Activated CD4-positive, alpha-beta memory T cell treated with anti-CD3 and anti-CD28 coated beads, Interleukin-2, amount 10 ng/mL, durations not matched to agents 7 days and 5 days (primary cell): ENCODE measurements around the gene HEYL. TPM values are rescaled to one million over a fixed set of nuclear protein-coding genes. Genes with fewer than 3 reads are reported as not detected.

Experiments used
- CTCF ChIA-PET: fragments of 350-600 bp; sonication (Branson Sonifier 250); formaldehyde crosslinking; loops from one replicate; lab custom pipeline; 2021; ENCODE audit warnings: antibody characterized with exemption, inconsistent platforms; lab: Charles Lee
- POLR2A ChIA-PET: fragments of 350-600 bp; sonication (Branson Sonifier 250); formaldehyde crosslinking; loops from one replicate; lab custom pipeline; 2021; ENCODE audit warnings: antibody characterized with exemption; lab: Charles Lee
- DNase-seq: peaks from one replicate; pipeline ENCODE4 v3.0.0-alpha.2; 2020
- H3K27ac Mint-ChIP-seq: one replicate; pipeline ENCODE4 v1.8.0; 2021; ENCODE audit warnings: mild to moderate bottlenecking, mixed read lengths
- H3K27me3 Mint-ChIP-seq: one replicate; pipeline ENCODE4 v1.8.0; 2021; ENCODE audit warnings: mixed read lengths
- H3K36me3 Mint-ChIP-seq: one replicate; pipeline ENCODE4 v1.8.0; 2021; ENCODE audit warnings: low read depth, mixed read lengths
- H3K4me1 Mint-ChIP-seq: one replicate; pipeline ENCODE4 v1.8.0; 2021; ENCODE audit warnings: mixed read lengths
- H3K4me3 Mint-ChIP-seq: one replicate; pipeline ENCODE4 v1.8.0; 2021; ENCODE audit warnings: mild to moderate bottlenecking, mixed read lengths
- H3K9me3 Mint-ChIP-seq: one replicate; pipeline ENCODE4 v1.8.0; 2021; ENCODE audit warnings: mixed read lengths
- total RNA-seq, 2 experiments: library from RNA; stranded (reverse); gene quantifications; one replicate each; pipeline ENCODE4 v1.2.3, GENCODE V29; 2021

The HEYL gene
- total RNA-seq, 2 experiments from 2014 or later = not detected

DNA sequence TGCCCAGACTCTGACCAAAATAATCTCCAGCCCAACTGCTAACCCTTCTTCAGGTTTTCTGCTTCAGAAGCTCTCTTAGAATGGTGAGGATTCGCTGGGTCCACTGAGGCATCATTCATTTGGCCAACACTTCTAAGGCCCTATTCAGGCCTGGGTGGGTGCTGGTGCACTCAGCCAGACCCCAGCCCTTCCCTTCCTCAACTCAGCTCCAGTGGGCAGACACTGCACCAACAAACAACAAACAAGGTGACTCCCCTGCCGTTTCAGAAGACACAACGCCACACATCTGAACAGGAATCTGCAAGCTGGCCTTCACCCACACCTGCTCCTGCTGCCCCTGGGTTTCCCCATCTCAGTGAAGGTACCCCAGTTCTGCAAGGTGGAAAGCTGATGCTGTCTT lies 6.0 kb downstream of the HEYL start:
- H3K9me3 Mint-ChIP-seq = no peaks in the 10 kb centered on the region
- peaks cover 5% of the 10 kb centered on the region for H3K4me1 Mint-ChIP-seq
- ChIA-PET CTCF (interaction anchor here (0.7 kb wide), 1 partner anchor 28 kb away, joined by 3 read pairs; no protein-coding TSS in a partner anchor), POLR2A (no interaction called here)
- no peak overlapping the region for H3K4me3 Mint-ChIP-seq
- DNase-seq = no peak
- H3K27ac Mint-ChIP-seq = no peak overlapping the region
- no peaks in the 10 kb centered on the region for H3K36me3 Mint-ChIP-seq
- peaks cover 49% of the 10 kb centered on the region for H3K27me3 Mint-ChIP-seq

DNA sequence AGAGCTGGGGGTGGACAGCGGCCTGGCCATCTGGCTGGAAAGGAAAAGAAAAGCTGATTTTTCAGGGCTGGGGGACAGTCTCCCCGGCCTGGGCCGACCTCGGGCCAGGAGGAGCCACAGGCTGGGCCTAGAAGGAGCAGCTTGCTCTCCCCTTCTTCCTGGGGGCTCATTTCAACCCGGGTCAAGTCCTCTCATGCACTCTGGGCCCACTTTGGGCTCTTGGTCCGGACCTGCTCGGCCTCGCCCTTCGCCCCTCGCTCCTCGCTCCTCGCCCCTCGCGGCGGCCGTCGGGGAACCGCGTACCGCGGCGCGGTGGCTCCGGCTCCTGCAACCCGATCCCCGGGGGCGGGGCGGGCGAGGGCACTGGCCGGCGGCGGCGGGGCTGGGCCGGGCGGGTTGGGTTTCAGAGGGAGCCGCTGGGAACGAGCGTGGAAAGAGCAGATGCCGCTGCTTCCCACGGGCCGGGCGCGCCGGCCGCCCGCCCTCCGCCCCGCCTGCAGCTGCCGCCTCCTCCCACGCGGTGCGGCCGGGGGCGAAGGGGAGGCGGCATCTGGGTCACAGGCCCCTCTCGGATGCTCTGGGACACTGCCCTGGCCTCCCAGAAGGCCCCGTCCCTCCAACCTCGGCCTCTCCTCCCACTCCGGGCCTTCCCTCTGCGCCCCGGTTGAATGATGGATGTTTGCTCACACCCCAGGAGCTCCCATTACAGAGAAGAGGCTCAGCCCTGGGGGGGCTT lies 6.6 kb downstream of the HEYL start:
- no peak for DNase-seq
- H3K27ac Mint-ChIP-seq = no peak overlapping the region
- peaks cover 5% of the 10 kb centered on the region for H3K4me1 Mint-ChIP-seq
- CTCF ChIA-PET = interaction anchor here (0.7 to 2.9 kb wide), 3 partner anchors 25 to 28 kb away, joined by 3 to 8 read pairs (median 4); no protein-coding TSS in a partner anchor
- no peak overlapping the region for H3K4me3 Mint-ChIP-seq
- POLR2A ChIA-PET = no interaction called here
- H3K9me3 Mint-ChIP-seq = no peaks in the 10 kb centered on the region
- H3K36me3 Mint-ChIP-seq = no peaks in the 10 kb centered on the region
- peaks cover 43% of the 10 kb centered on the region for H3K27me3 Mint-ChIP-seq

DNA sequence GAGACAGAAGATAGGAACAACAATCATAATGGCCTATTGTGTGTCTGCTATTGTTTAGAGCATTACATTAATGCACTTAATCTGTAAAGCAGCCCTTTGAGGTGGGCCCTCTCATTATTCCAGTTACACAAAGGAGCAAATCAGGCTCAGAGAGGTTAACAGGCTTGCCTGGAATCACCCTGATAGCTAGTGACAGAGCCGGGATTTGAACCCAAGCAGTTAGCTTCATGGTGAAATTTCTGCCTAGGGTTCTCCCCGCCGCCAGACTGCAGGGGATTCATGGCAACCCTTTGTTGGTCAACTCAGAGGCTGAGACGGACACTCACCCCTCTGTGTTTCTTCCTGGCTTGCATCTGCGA lies 7.1 kb downstream of the HEYL start:
- peaks cover 5% of the 10 kb centered on the region for H3K4me1 Mint-ChIP-seq
- peaks cover 38% of the 10 kb centered on the region for H3K27me3 Mint-ChIP-seq
- ChIA-PET CTCF (interaction anchor here (1.5 to 2.9 kb wide), 2 partner anchors 26 kb away, joined by 4 to 8 read pairs; no protein-coding TSS in a partner anchor), POLR2A (interaction anchor here (0.6 kb wide), 1 partner anchor 1333 kb away, joined by 3 read pairs; no protein-coding TSS in a partner anchor)
- H3K27ac Mint-ChIP-seq = no peak overlapping the region
- H3K36me3 Mint-ChIP-seq = no peaks in the 10 kb centered on the region
- H3K9me3 Mint-ChIP-seq = no peaks in the 10 kb centered on the region
- DNase-seq = no peak
- no peak overlapping the region for H3K4me3 Mint-ChIP-seq

DNA sequence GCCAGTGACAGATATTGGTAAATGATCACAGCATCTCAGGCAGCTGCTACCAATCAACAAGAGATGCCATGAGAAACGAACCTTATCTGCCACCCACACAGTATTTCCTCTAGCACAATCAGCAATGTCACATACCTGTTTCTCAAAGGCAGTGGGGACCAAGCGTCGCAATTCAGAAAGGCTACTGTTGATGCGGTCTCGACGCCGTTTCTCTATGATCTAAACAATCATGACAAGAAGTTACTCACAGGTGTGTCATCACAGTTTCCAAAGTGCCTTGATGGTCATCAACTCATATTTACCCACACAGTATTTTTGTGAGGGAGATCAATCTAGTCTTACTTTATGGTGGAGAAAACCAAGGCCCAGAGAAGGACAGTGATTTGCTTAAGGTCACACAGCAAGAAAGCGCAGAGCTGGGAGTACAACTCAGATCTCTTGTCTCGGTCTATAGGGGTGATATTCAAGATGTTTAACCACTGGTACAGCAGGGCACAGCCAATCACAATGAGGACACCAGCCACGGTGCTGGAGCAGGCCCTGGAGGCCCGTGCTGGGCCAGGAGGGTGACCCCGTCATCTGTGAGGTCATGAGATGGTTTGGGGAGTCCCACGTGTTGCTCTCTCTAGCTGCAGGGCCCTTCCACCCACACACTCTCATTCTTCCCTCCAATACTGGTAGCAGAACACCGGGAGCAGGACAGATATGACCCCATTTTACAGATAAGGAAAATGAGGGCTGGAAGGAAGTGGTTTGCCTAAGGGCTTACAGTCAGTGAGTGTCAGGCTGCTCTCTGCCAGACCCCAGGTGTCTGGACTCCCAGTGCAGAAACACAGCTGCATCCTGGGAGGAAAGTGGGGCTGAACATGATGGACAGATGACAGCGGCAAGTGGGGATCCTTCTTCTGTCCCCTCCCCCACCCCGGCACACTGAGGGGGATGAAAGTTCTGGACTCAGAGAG lies 7.8 kb downstream of the HEYL start:
- H3K4me3 Mint-ChIP-seq = no peak overlapping the region
- H3K27ac Mint-ChIP-seq = no peak overlapping the region
- H3K27me3 Mint-ChIP-seq = peaks cover 31% of the 10 kb centered on the region
- DNase-seq = no peak
- H3K36me3 Mint-ChIP-seq = no peaks in the 10 kb centered on the region
- peaks cover 5% of the 10 kb centered on the region for H3K4me1 Mint-ChIP-seq
- no peaks in the 10 kb centered on the region for H3K9me3 Mint-ChIP-seq
- CTCF ChIA-PET = interaction anchor here (1.5 to 2.9 kb wide), 2 partner anchors 25 to 26 kb away, joined by 4 to 8 read pairs; no protein-coding TSS in a partner anchor
- POLR2A ChIA-PET = interaction anchor here (0.6 kb wide), 1 partner anchor 1332 kb away, joined by 3 read pairs; no protein-coding TSS in a partner anchor

DNA sequence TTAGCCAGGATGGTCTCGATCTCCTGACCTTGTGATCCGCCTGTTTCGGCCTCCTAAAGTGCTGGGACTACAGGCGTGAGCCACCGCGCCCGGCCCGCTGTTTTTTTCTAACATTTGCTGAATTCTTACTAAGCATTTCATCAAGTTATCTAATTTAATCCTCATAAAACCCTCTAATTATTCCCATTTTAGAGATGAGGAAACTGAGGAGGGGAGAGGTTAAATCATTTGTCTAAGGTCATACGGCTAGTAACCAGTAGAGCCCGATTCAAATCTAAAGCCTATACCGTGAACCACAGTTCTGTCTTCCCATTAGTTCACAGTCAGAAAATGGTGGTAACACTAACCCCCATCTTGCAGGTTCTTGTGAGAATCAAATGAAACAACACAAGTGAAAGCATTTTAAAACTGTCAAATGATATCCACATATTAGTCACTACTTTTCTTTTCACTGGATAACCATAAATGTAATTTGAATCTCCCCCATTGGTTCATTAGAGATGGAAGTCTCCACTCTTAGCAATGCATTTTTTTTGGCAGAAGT lies 10.6 kb downstream of the HEYL start:
- DNase-seq = no peak
- Mint-ChIP-seq H3K4me3 (no peak overlapping the region), H3K27me3 (peaks cover 19% of the 10 kb centered on the region), H3K9me3 (no peaks in the 10 kb centered on the region), H3K27ac (no peak overlapping the region), H3K4me1 (peaks cover 5% of the 10 kb centered on the region), H3K36me3 (no peaks in the 10 kb centered on the region)
- CTCF ChIA-PET = interaction anchor here (1.4 kb wide), 1 partner anchor 23 kb away, joined by 6 read pairs; no protein-coding TSS in a partner anchor
- POLR2A ChIA-PET = no interaction called here

DNA sequence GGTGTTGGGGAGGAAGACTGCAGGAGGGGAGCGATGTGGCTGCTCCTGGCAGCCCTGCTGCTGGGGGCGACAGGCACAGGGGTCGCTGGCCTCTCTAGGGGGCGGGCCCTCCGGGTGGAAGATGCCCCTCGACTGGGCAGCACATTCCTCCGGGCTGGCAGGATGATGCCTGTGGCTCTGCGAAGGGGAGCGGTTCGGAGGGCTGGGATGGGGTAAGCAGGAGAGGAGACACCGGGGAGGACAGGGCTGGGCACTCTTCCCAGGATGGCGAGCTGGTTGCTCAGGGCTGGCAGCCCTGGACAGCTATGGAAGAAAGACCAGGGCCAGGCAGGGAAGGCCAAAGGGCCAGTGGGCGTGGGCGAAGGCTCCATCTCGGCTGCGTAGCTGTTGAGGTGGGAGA lies 12.8 kb downstream of the HEYL start:
- no peak for DNase-seq
- Mint-ChIP-seq H3K4me1 (peaks cover 3% of the 10 kb centered on the region), H3K27ac (no peak overlapping the region), H3K9me3 (no peaks in the 10 kb centered on the region), H3K36me3 (no peaks in the 10 kb centered on the region), H3K27me3 (peaks cover 11% of the 10 kb centered on the region), H3K4me3 (no peak overlapping the region)
- CTCF ChIA-PET = no interaction called here
- POLR2A ChIA-PET = no interaction called here

DNA sequence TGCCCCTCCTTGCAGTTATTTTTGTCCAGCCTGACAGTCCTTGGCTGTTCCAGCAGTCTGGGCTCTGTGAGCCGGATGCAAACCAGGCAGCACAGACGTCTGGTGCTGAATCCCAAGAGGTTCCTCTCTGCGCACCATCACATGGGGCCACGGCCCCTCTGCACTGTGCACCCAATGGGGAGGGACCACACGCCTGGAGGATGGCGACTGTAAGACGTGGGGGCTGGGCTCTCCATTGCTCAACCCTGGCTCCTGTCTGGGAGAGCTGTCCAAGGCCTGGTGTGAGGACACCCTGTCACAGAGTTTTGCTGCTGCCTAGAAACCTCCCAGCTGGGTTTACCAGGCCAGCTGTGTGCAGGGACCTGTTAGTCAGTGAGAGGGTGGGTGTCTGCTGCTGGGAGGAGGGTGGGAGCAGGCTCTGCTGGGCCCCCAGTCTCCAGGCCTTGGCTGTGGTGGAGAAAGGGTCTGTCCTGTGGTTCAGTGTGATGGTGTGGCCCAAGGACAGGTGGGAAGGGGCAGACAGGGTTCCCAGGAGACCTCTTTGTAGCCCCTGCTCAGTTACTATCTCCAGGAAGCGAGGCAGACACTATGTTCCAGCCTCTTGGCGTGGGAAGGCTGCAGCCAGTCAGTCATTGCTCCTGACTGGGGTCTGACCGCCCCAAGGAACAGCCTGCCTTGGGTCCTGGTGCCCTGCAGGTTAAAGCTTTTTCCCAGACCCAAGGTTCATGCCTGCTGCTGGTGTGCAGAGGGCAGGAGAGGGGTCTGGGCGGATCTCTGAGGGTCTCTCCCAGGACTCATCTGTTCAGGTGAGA lies 13.8 kb downstream of the HEYL start:
- CTCF ChIA-PET = no interaction called here
- Mint-ChIP-seq H3K4me3 (no peak overlapping the region), H3K36me3 (no peaks in the 10 kb centered on the region), H3K27ac (no peak overlapping the region), H3K9me3 (no peaks in the 10 kb centered on the region), H3K4me1 (no peaks in the 10 kb centered on the region), H3K27me3 (peaks cover 11% of the 10 kb centered on the region)
- POLR2A ChIA-PET = no interaction called here
- no peak for DNase-seq

DNA sequence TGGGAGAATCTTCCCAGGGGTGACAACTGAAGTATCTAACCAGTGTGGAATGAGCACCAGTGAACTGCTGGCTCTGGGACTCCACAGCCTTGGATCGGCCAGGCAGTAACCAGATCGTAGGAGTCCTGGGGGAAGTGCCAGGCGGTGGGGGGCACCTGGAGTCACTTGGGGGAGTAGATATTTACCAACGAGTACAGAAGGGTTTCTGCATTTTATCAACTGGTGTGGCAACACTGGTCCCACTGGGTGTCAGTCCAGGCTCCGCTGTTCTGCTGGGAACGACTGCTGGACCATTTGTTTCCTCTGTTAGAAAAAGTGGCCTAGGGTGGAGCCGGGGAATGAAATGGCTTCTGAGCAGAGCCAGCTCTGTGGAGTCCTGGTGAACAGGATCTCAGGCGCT lies 14.4 kb downstream of the HEYL start:
- CTCF ChIA-PET = no interaction called here
- no peak overlapping the region for H3K27ac Mint-ChIP-seq
- DNase-seq = no peak
- no peaks in the 10 kb centered on the region for H3K4me1 Mint-ChIP-seq
- H3K9me3 Mint-ChIP-seq = no peaks in the 10 kb centered on the region
- H3K4me3 Mint-ChIP-seq = no peak overlapping the region
- H3K27me3 Mint-ChIP-seq = peaks cover 8% of the 10 kb centered on the region
- H3K36me3 Mint-ChIP-seq = no peaks in the 10 kb centered on the region
- POLR2A ChIA-PET = no interaction called here

DNA sequence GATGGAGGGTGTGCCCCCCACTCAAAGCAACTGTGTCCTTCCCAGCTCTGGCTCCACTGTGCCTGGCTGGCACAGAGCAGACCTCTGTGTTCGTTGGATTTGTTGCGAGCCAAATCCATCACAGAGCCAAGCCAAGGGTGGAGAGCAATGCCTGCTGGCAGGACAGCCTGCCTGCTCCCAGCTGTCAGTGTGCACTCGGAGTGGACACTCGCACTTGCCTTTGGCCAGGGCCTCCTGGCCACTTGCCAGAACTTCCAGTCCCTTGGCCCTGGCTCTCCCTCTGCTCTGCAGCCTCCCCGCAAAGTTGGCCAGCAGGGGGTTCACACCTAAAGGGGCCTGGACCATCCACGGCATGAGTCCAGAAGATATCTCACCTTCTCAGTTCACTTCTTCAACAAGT lies 16.4 kb downstream of the HEYL start:
- Mint-ChIP-seq H3K36me3 (no peaks in the 10 kb centered on the region), H3K9me3 (no peaks in the 10 kb centered on the region), H3K4me3 (no peak overlapping the region), H3K27me3 (peaks cover 6% of the 10 kb centered on the region), H3K4me1 (no peaks in the 10 kb centered on the region), H3K27ac (no peak overlapping the region)
- ChIA-PET CTCF (interaction anchor here (1.3 kb wide), 1 partner anchor 31 kb away, joined by 3 read pairs; no protein-coding TSS in a partner anchor), POLR2A (no interaction called here)
- no peak for DNase-seq

DNA sequence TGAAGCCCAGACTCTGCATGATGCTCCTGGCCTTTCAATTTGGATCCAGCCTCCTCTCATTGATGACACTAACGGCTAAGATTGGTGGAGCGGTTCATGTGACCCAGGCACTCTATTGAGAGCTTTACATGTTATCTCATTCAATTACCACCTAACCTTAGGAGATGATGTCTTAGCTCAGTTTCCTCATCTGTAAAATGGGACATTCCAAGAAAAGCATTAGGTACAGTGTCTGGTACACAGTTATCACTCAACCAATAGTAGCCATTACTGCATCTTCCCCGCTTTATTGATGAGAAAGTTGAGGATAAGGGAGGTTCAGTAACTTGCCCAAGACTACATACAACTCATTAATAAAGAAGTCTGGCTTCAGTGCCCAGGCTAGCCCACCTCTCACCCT lies 17.0 kb downstream of the HEYL start:
- ChIA-PET CTCF (interaction anchor here (1.4 kb wide), 1 partner anchor 12 kb away, joined by 4 read pairs; no protein-coding TSS in a partner anchor), POLR2A (no interaction called here)
- no peak overlapping the region for H3K4me3 Mint-ChIP-seq
- no peaks in the 10 kb centered on the region for H3K36me3 Mint-ChIP-seq
- no peak overlapping the region for H3K27ac Mint-ChIP-seq
- no peaks in the 10 kb centered on the region for H3K9me3 Mint-ChIP-seq
- no peaks in the 10 kb centered on the region for H3K4me1 Mint-ChIP-seq
- DNase-seq = no peak
- peaks cover 8% of the 10 kb centered on the region for H3K27me3 Mint-ChIP-seq

DNA sequence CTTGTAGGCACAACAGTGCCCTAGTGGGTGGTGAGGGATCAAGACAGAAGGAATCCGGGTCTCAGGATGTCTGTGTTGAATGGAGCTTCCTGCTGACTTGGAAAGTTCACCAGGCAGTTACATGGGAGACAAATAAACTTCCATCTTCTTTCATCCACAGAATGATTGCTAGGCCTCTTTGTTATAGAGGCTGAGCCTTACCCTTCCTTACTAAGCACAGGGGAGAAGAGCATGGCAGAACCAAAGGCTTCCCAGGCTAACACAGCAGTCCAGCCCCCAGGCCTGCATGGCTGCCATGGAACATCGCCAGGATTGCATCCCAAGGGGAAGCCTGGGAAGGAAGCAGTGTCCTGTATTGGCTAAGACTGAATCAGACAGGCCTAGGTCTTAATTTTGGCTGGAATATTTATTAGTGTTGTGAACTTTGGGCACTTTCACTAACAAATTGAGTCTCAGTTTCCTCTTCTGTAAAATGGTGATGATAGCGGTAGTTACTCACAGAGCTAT lies 18.7 kb downstream of the HEYL start:
- no peaks in the 10 kb centered on the region for H3K9me3 Mint-ChIP-seq
- H3K4me1 Mint-ChIP-seq = no peaks in the 10 kb centered on the region
- ChIA-PET CTCF (interaction anchor here (1.4 kb wide), 1 partner anchor 10 kb away, joined by 4 read pairs; no protein-coding TSS in a partner anchor), POLR2A (no interaction called here)
- H3K27me3 Mint-ChIP-seq = peaks cover 8% of the 10 kb centered on the region
- H3K4me3 Mint-ChIP-seq = no peak overlapping the region
- H3K36me3 Mint-ChIP-seq = no peaks in the 10 kb centered on the region
- H3K27ac Mint-ChIP-seq = no peak overlapping the region
- DNase-seq = no peak
